Adipose tissue (tissue), 3 donors: ENCODE measurements around the gene SLC39A2. TPM values are rescaled to one million over a fixed set of nuclear protein-coding genes. Genes with fewer than 3 reads are reported as not detected.
"Not testable (repeated sequence)": the region's sequence is repeated elsewhere in the genome, so short reads cannot be mapped to it uniquely, and the experiment has no call there.

ENCODE experiments used
- H3K27ac ChIP-seq: one replicate; pipeline ENCODE4 v1.5.1; 2013; ENCODE audit warnings: low read depth, low read length
- WGBS, 3 donors: extraction: QIAGEN DNeasy Blood & Tissue Kit; methylation state at CpG; one replicate each; pipeline ENCODE4 v1.1.7; 2013; 5-methylcytosine and 5-hydroxymethylcytosine counted together
- polyA plus RNA-seq, 3 donors: library from polyadenylated mRNA; stranded (reverse); fragments of 200-250 nt; gene quantifications; one replicate each; pipeline ENCODE4 v1.2.3, GENCODE V29; 2013
- donor health status: healthy with polysubstance abuse.
- donor health status: Bipolar disorder and iron deficiency.
- donor health status: healthy.

The SLC39A2 gene
- under 1 TPM in 2 of 3 donors, not detected in 1; 0.06 to 0.22 TPM for polyA plus RNA-seq

GRCh38 chr14:20998674-20999366 is at the start of gene SLC39A2:
TSS of gene SLC39A2 (plus strand) at chr14:20999293. CDS start at chr14:20999447, 154 bp downstream.
- no peak within 1 kb of the TSS for H3K27ac ChIP-seq

GRCh38 chr14:20954736-20955537 is 44.2 kb upstream of the SLC39A2 start, which contains the start of gene RNASE2:
TSS of gene RNASE2 (plus strand) at chr14:20955487. CDS start at chr14:20955772, 285 bp downstream.
- WGBS, 3 donors: 38 to 48% (median 41%) methylated on average over 3 to 4 of the region's 4 CpGs
- H3K27ac ChIP-seq: not testable (repeated sequence)

More at GRCh38 chr14:20998674-20999366, at the start of gene SLC39A2:
- 52 to 58% (median 52%) methylated on average over 6 of the region's 6 CpGs for WGBS, 3 donors

GRCh38 chr14:20955538-20955873 is 43.6 kb upstream of the SLC39A2 start:
- not testable (repeated sequence) for H3K27ac ChIP-seq
- 31 to 39% (median 38%) methylated on average over 5 of the region's 5 CpGs for WGBS, 3 donors

GRCh38 chr14:20956376-20956976 is 42.6 kb upstream of the SLC39A2 start:
- 77 to 82% (median 77%) methylated on average over 11 of the region's 11 CpGs for WGBS, 3 donors
- H3K27ac ChIP-seq: no peak overlapping the region

- not testable (repeated sequence) for H3K27ac ChIP-seq
These were observed 40.1 kb upstream of the SLC39A2 start for GRCh38 chr14:20958946-20959345.

- WGBS, 3 donors: 84 to 91% (median 89%) methylated on average over 3 of the region's 3 CpGs
These were observed 29.8 kb upstream of the SLC39A2 start for GRCh38 chr14:20969336-20969735.

GRCh38 chr14:20970647-20970982 is 28.5 kb upstream of the SLC39A2 start:
- WGBS, 3 donors: 12 to 15% (median 14%) methylated on average over 10 of the region's 10 CpGs
- no peak overlapping the region for H3K27ac ChIP-seq

More at GRCh38 chr14:20969336-20969735, 29.8 kb upstream of the SLC39A2 start:
- no peak overlapping the region for H3K27ac ChIP-seq

- WGBS, 3 donors: 0% methylated on average over 43 to 47 of the region's 47 CpGs
These were observed 27.9 kb upstream of the SLC39A2 start for GRCh38 chr14:20970983-20971704.

GRCh38 chr14:20971705-20972021 is 27.4 kb upstream of the SLC39A2 start:
- no peak overlapping the region for H3K27ac ChIP-seq
- 7 to 19% (median 15%) methylated on average over 8 of the region's 8 CpGs for WGBS, 3 donors

More at GRCh38 chr14:20970983-20971704, 27.9 kb upstream of the SLC39A2 start:
- no peak overlapping the region for H3K27ac ChIP-seq

GRCh38 chr14:20973501-20973900 is 25.6 kb upstream of the SLC39A2 start:
- H3K27ac ChIP-seq: no peak overlapping the region
- WGBS, 3 donors: 96 to 98% (median 97%) methylated on average over 3 of the region's 3 CpGs

- 96 to 100% (median 96%) methylated on average over 1 of the region's 1 CpG for WGBS, 3 donors
- no peak overlapping the region for H3K27ac ChIP-seq
These were observed 22.8 kb upstream of the SLC39A2 start for GRCh38 chr14:20976291-20976690.

GRCh38 chr14:20978687-20979086 is 20.4 kb upstream of the SLC39A2 start:
- no peak overlapping the region for H3K27ac ChIP-seq
- WGBS, 3 donors: 48 to 64% (median 59%) methylated on average over 1 of the region's 1 CpG

- no peak overlapping the region for H3K27ac ChIP-seq
- WGBS, 3 donors: 52 to 82% (median 70%) methylated on average over 1 of the region's 1 CpG
These were observed 18.2 kb upstream of the SLC39A2 start for GRCh38 chr14:20980906-20981305.

- 77 to 87% (median 78%) methylated on average over 2 of the region's 2 CpGs for WGBS, 3 donors
These were observed 16.3 kb upstream of the SLC39A2 start for GRCh38 chr14:20982646-20983369.

GRCh38 chr14:20985650-20986049 is 13.4 kb upstream of the SLC39A2 start:
- not testable (repeated sequence) for H3K27ac ChIP-seq
- WGBS, 3 donors: 80 to 92% (median 85%) methylated on average over 4 of the region's 4 CpGs

More at GRCh38 chr14:20982646-20983369, 16.3 kb upstream of the SLC39A2 start:
- no peak overlapping the region for H3K27ac ChIP-seq

- H3K27ac ChIP-seq: no peak overlapping the region
- 47 to 53% (median 52%) methylated on average over 2 of the region's 2 CpGs for WGBS, 3 donors
These were observed 12.3 kb upstream of the SLC39A2 start for GRCh38 chr14:20986811-20987210.

GRCh38 chr14:20988717-20989470 is 10.2 kb upstream of the SLC39A2 start:
- no peak overlapping the region for H3K27ac ChIP-seq
- WGBS, 3 donors: 81 to 87% (median 83%) methylated on average over 15 of the region's 15 CpGs

GRCh38 chr14:20989471-20989786 is 9.7 kb upstream of the SLC39A2 start:
- H3K27ac ChIP-seq: no peak overlapping the region
- WGBS, 3 donors: 0 to 1% (median 1%) methylated on average over 11 of the region's 11 CpGs
